Mucosa of descending colon (tissue), 3 donors: ENCODE results near the gene RNF121. TPM values are rescaled to one million over a fixed set of nuclear protein-coding genes. Genes with fewer than 3 reads are reported as not detected.

Source experiments
- ATAC-seq: fragments of 200-7000 bp; cut with Tn5 transposase; one replicate; pipeline ENCODE4 v1.9.1; 2020; ENCODE audit warnings: mild to moderate bottlenecking, moderate library complexity
- DNase-seq, 3 donors: peaks; one replicate each; pipeline ENCODE4 v3.0.0-alpha.2; 2020
- H3K36me3 ChIP-seq: fragments of 200-600 bp; one replicate; pipeline ENCODE4 v1.8.0; 2021; ENCODE audit warnings: low read depth, mild to moderate bottlenecking
- H3K4me1 ChIP-seq: fragments of 200-600 bp; one replicate; pipeline ENCODE4 v1.8.0; 2021; ENCODE audit warnings: low read depth, mild to moderate bottlenecking
- H3K4me3 ChIP-seq: fragments of 200-600 bp; one replicate; pipeline ENCODE4 v1.8.0; 2021; ENCODE audit warnings: mild to moderate bottlenecking
- H3K9me3 ChIP-seq: fragments of 200-600 bp; one replicate; pipeline ENCODE4 v1.8.0; 2021; ENCODE audit warnings: mild to moderate bottlenecking
- CTCF ChIP-seq: fragments of 200-600 bp; IDR thresholded peaks from one replicate; pipeline ENCODE4 v1.8.0; 2022; ENCODE audit warnings: antibody characterized with exemption, mild to moderate bottlenecking
- intact Hi-C, 2 donors: fragments of 100-400 bp; cut with DNase I in 1 of 2; cut with micrococcal nuclease in 1 of 2; formaldehyde crosslinking; loops; one replicate each; pipeline versions ENCODE4 v1.11.0 to v1.11.1; 2022; cut with DNase I, micrococcal nuclease
- total RNA-seq, 3 donors: library from RNA; stranded (reverse); fragmentation: NEBNext Ultra II Directional in 2 of 3; extraction: Animal tissue kit (Norgen Biotek cat#: 25700) in 2 of 3; gene quantifications; one replicate each; pipeline versions ENCODE4 v1.2.1 to v1.2.4, GENCODE V29; 2021 to 2023
- donor health status: DM: no; HTN: no; CAD: no; lungs with moderate emphysema.
- donor health status: DM: no; HTN: no; CAD: no.
- donor health status: DM: no; HTN: yes; CAD: no.

The RNF121 gene
- total RNA-seq, 3 donors from 2014 or later = 37.0 to 41.0 (median 37.4) TPM

- TF ChIP-seq CTCF = no peak
- ATAC-seq (peak; percentile 4), DNase-seq (no peak)
- H3K9me3 ChIP-seq = no peaks in the 10 kb centered on the region
- intact Hi-C loops = no loop called here
- H3K4me1 ChIP-seq = no peaks in the 10 kb centered on the region
- no peak overlapping the region for H3K4me3 ChIP-seq
- peaks cover 38% of the 10 kb centered on the region for H3K36me3 ChIP-seq
Measured at GRCh38 chr11:72012897-72013721, 84.3 kb downstream of the RNF121 start.

GRCh38 chr11:72013765-72014711 is 85.2 kb downstream of the RNF121 start:
- H3K9me3 ChIP-seq = no peaks in the 10 kb centered on the region
- DNase-seq (no peak), ATAC-seq (peak; percentile 4)
- no peak overlapping the region for H3K4me3 ChIP-seq
- TF ChIP-seq CTCF = no peak
- H3K4me1 ChIP-seq = no peaks in the 10 kb centered on the region
- intact Hi-C loops = no loop called here
- peaks cover 47% of the 10 kb centered on the region for H3K36me3 ChIP-seq

- Histone ChIP-seq H3K9me3 (no peaks in the 10 kb centered on the region), H3K4me3 (no peak overlapping the region), H3K36me3 (peaks cover 54% of the 10 kb centered on the region), H3K4me1 (no peaks in the 10 kb centered on the region)
- DNase-seq (no peak), ATAC-seq (no peak)
- intact Hi-C loops = no loop called here
- no peak for TF ChIP-seq CTCF
Measured at GRCh38 chr11:72014761-72015320, 86.0 kb downstream of the RNF121 start.

- no peaks in the 10 kb centered on the region for H3K9me3 ChIP-seq
- H3K36me3 ChIP-seq = peaks cover 59% of the 10 kb centered on the region
- TF ChIP-seq CTCF = no peak
- intact Hi-C loops = no loop called here
- no peak overlapping the region for H3K4me3 ChIP-seq
- no peaks in the 10 kb centered on the region for H3K4me1 ChIP-seq
- DNase-seq = no peak
- ATAC-seq = peak; percentile 6
Measured at GRCh38 chr11:72015511-72016061, 86.7 kb downstream of the RNF121 start.

- DNase-seq = no peak
- H3K36me3 ChIP-seq = peaks cover 63% of the 10 kb centered on the region
- no peak for TF ChIP-seq CTCF
- no peaks in the 10 kb centered on the region for H3K4me1 ChIP-seq
- no peak overlapping the region for H3K4me3 ChIP-seq
- no peaks in the 10 kb centered on the region for H3K9me3 ChIP-seq
- no peak for ATAC-seq
- intact Hi-C loops = no loop called here
Measured at GRCh38 chr11:72018171-72018570, 89.3 kb downstream of the RNF121 start.
